Neural cell (in vitro differentiated cells): ENCODE measurements around the gene RBM39.
"Not testable (repeated sequence)": the region's sequence is repeated elsewhere in the genome, so short reads cannot be mapped to it uniquely, and the experiment has no call there.

Source experiments
- CTCF ChIP-seq: fragments of 450-650 bp; IDR thresholded peaks from 2 replicates; pipeline ENCODE4 v1.5.1; 2014; ENCODE audit warnings: antibody characterized with exemption, mild to moderate bottlenecking, moderate library complexity; ENCODE audit not compliant: poor library complexity, severe bottlenecking
- EP300 ChIP-seq: fragments of 450-650 bp; conservative IDR thresholded peaks from 2 replicates; pipeline ENCODE4 v1.6.1; 2014; ENCODE audit warnings: antibody characterized with exemption, mild to moderate bottlenecking, moderate library complexity; ENCODE audit not compliant: poor library complexity, severe bottlenecking
- EZH2 ChIP-seq: fragments of 200-600, 300-800 bp; shearing (Covaris generic), sonication (generic); IDR thresholded peaks from 2 replicates; pipeline ENCODE4 v1.6.1; 2014; ENCODE audit warnings: antibody characterized with exemption, low read length, borderline replicate concordance, mild to moderate bottlenecking; ENCODE audit not compliant: insufficient read depth, poor library complexity, severe bottlenecking
- MXI1 ChIP-seq: fragments of 450-650 bp; conservative IDR thresholded peaks from 2 replicates; pipeline ENCODE4 v1.6.1; 2014; ENCODE audit warnings: antibody characterized with exemption, mild to moderate bottlenecking; ENCODE audit not compliant: poor library complexity, severe bottlenecking
- POLR2AphosphoS5 ChIP-seq: IDR thresholded peaks from 2 replicates; pipeline ENCODE4 v1.6.1; 2012
- RAD21 ChIP-seq: fragments of 450-650 bp; conservative IDR thresholded peaks from 2 replicates; pipeline ENCODE4 v1.6.1; 2014; ENCODE audit warnings: antibody characterized with exemption, mild to moderate bottlenecking, moderate library complexity
- REST ChIP-seq: IDR thresholded peaks from 2 replicates; pipeline ENCODE4 v1.6.1; 2012; ENCODE audit warnings: borderline replicate concordance
- SMC3 ChIP-seq: fragments of 450-650 bp; conservative IDR thresholded peaks from 2 replicates; pipeline ENCODE4 v1.6.1; 2014; ENCODE audit warnings: antibody characterized with exemption, mild to moderate bottlenecking, moderate library complexity; ENCODE audit not compliant: poor library complexity
- TAF1 ChIP-seq: IDR thresholded peaks from 2 replicates; pipeline ENCODE4 v1.6.1; 2012; ENCODE audit warnings: low read depth

- not testable (repeated sequence) for TF ChIP-seq EP300, SMC3, REST, CTCF, EZH2, TAF1, POLR2AphosphoS5, MXI1, RAD21
These were observed 41.8 kb upstream of the RBM39 start for GRCh38 chr20:35783811-35784210.
